Mesendoderm (in vitro differentiated cells): ENCODE measurements around the gene MMEL1.

Experiments
- DNase-seq: peaks from one replicate; pipeline ENCODE4 v3.0.0; 2013
- H2AK5ac ChIP-seq: 2 replicates; pipeline ENCODE4 v1.6.1; 2013; ENCODE audit warnings: low read length, inconsistent platforms
- H2BK120ac ChIP-seq: 2 replicates; pipeline ENCODE4 v1.6.1; 2013; ENCODE audit warnings: low read depth, mild to moderate bottlenecking, low read length, moderate library complexity, mixed read lengths
- H2BK15ac ChIP-seq: replicated peaks from 2 replicates; pipeline ENCODE4 v1.6.1; 2013; ENCODE audit warnings: low read depth, mild to moderate bottlenecking, moderate library complexity
- H2BK5ac ChIP-seq: 2 replicates; pipeline ENCODE4 v1.6.1; 2013; ENCODE audit warnings: low read length, inconsistent platforms
- H3K18ac ChIP-seq: 2 replicates; pipeline ENCODE4 v1.6.1; 2013; ENCODE audit warnings: mild to moderate bottlenecking, low read length, mixed read lengths
- H3K23ac ChIP-seq: one replicate; pipeline ENCODE4 v1.6.1; 2013; ENCODE audit warnings: low read length
- H3K27ac ChIP-seq: 2 replicates; pipeline ENCODE4 v1.5.1; 2013; ENCODE audit warnings: low read depth, mild to moderate bottlenecking, inconsistent platforms, low read length, moderate library complexity
- H3K27me3 ChIP-seq: 2 replicates; pipeline ENCODE4 v1.6.1; 2013; ENCODE audit warnings: low read length, control low read depth, mild to moderate bottlenecking, inconsistent platforms; ENCODE audit not compliant: insufficient read depth, poor library complexity
- H3K36me3 ChIP-seq: 2 replicates; pipeline ENCODE4 v1.6.1; 2013; ENCODE audit warnings: low read length, inconsistent platforms; ENCODE audit not compliant: control insufficient read depth, insufficient read depth
- H3K4ac ChIP-seq: one replicate; pipeline ENCODE4 v1.6.1; 2013; ENCODE audit warnings: low read depth, mild to moderate bottlenecking, low read length, moderate library complexity
- H3K4me1 ChIP-seq: 2 replicates; pipeline ENCODE4 v1.6.1; 2013; ENCODE audit warnings: low read depth, low read length, inconsistent platforms; ENCODE audit not compliant: control insufficient read depth
- H3K4me2 ChIP-seq: 2 replicates; pipeline ENCODE4 v1.6.1; 2013; ENCODE audit warnings: low read length
- H3K4me3 ChIP-seq: 2 replicates; pipeline ENCODE4 v1.5.1; 2013; ENCODE audit warnings: mild to moderate bottlenecking, low read length
- H3K56ac ChIP-seq: one replicate; pipeline ENCODE4 v1.6.1; 2013; ENCODE audit warnings: low read length
- H3K79me1 ChIP-seq: 2 replicates; pipeline ENCODE4 v1.6.1; 2013; ENCODE audit warnings: low read length, inconsistent platforms
- H3K79me2 ChIP-seq: 2 replicates; pipeline ENCODE4 v1.6.1; 2013; ENCODE audit warnings: mild to moderate bottlenecking, low read length; ENCODE audit not compliant: control insufficient read depth, insufficient read depth
- H3K9ac ChIP-seq: 2 replicates; pipeline ENCODE4 v1.6.1; 2013; ENCODE audit warnings: low read length, inconsistent platforms
- H4K5ac ChIP-seq: one replicate; pipeline ENCODE4 v1.6.1; 2013; ENCODE audit warnings: low read length
- H4K8ac ChIP-seq: one replicate; pipeline ENCODE4 v1.6.1; 2013; ENCODE audit warnings: low read depth, mild to moderate bottlenecking, control low read depth, low read length, moderate library complexity
- WGBS: extraction: QIAGEN DNeasy Blood & Tissue Kit; methylation state at CpG from one replicate; pipeline ENCODE4 v1.1.7; 2013; ENCODE audit warnings: low lambda C conversion rate, missing lambda C conversion rate; ENCODE audit not compliant: insufficient coverage; ENCODE audit errors: extremely low coverage; 5-methylcytosine and 5-hydroxymethylcytosine counted together

MMEL1 gene

DNA sequence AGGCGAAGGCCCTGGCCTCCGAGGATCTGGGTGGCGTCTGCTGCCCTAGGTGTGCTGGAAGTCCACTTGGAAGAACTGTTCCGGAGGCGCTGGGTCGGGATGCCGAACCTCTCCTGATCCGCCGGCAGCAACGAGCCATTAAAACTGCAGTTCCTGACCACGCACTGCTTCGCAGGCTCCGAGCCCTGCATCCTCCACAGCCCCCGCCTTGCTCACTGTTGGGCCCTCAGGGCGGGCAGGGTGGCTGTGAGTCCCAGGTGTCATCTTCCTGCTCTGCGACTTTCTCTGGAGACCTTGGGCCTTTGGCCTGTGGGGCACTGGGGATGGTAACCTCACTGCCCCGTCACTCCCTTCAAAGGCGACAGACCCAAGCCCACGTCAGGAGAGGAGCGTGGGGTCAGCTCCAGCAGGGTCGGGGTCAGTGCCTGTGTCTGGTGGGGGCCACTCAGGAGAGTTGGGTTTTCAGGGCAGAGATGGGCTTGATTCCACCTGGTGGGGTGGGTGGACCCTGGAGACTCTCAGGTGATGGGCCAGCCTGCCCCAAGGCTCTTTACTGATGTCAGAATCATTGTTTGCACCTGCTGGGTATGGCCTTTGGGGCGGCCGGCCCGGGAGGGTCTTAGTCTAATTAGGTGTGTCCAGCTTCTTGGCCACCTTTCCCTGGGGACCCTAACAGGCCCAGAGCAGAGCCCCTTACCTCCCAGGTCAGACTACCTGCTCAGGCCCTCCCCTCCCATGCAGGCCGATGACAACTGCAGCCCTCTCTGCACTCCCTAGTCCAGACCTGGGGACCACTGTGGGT lies 43.2 kb downstream of the MMEL1 start:
- no peak overlapping the region for H4K8ac ChIP-seq
- no peaks in the 10 kb centered on the region for H3K79me2 ChIP-seq
- no peak overlapping the region for H3K9ac ChIP-seq
- no peaks in the 10 kb centered on the region for H3K36me3 ChIP-seq
- WGBS = no CpG with 5 or more reads among the region's 25 CpGs
- H3K27me3 ChIP-seq = no peaks in the 10 kb centered on the region
- no peak for DNase-seq
- H3K23ac ChIP-seq = no peak overlapping the region
- H2BK120ac ChIP-seq = no peak overlapping the region
- H3K56ac ChIP-seq = no peak overlapping the region
- no peaks in the 10 kb centered on the region for H3K4me1 ChIP-seq
- H3K4me3 ChIP-seq = no peak overlapping the region
- no peak overlapping the region for H3K4me2 ChIP-seq
- H3K79me1 ChIP-seq = no peaks in the 10 kb centered on the region
- H2BK15ac ChIP-seq = no peak overlapping the region
- no peak overlapping the region for H3K4ac ChIP-seq
- H4K5ac ChIP-seq = no peak overlapping the region
- no peak overlapping the region for H3K27ac ChIP-seq
- no peak overlapping the region for H2AK5ac ChIP-seq
- H2BK5ac ChIP-seq = no peak overlapping the region
- H3K18ac ChIP-seq = no peak overlapping the region

DNA sequence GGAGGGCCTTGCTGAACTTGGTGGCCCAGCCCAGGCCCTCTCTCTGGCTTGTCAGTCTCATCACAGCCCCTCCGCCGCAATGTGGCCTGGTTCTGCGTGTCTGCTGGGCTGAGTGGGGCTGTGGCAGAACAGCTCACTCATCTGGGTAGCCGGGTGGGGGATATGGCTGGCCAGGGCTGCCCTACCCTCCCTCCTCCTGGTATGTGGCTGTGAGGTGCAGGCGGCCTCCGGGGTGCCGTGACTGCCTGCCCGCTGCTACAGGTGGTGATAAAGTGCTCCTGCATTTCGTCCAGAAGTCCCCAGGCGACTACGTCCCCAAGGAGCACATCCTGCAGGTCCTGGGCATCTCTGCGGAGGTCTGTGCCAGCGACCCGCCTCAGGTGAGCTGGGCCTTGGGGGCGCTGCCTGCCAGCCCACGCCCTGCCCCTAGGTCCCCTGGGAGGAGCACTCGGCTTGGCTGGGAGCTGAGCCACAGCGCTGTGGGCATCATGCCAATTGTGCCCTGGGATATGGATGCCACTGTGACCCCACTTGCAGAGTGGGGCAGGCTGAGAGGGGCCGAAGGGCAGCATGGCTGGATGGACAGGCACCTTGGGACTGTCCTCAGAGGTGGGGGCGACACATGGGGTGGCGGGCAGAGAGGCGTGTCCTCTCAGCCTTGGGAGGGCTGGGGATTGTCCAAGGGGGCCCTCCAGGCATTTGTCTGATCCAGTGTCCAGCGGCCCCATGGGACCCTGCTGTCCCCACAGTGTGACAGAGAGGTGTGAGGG lies 44.0 kb downstream of the MMEL1 start:
- no peak for DNase-seq
- Histone ChIP-seq H3K79me2 (no peaks in the 10 kb centered on the region), H2BK5ac (no peak overlapping the region), H3K18ac (no peak overlapping the region), H3K79me1 (no peaks in the 10 kb centered on the region), H3K4me3 (no peak overlapping the region), H3K23ac (no peak overlapping the region), H3K4ac (no peak overlapping the region), H3K27ac (no peak overlapping the region), H4K8ac (no peak overlapping the region), H3K4me2 (no peak overlapping the region), H2AK5ac (no peak overlapping the region), H4K5ac (no peak overlapping the region), H2BK120ac (no peak overlapping the region), H3K27me3 (no peaks in the 10 kb centered on the region), H3K36me3 (no peaks in the 10 kb centered on the region), H3K56ac (no peak overlapping the region), H2BK15ac (no peak overlapping the region), H3K4me1 (no peaks in the 10 kb centered on the region), H3K9ac (no peak overlapping the region)
- no CpG with 5 or more reads among the region's 23 CpGs for WGBS

DNA sequence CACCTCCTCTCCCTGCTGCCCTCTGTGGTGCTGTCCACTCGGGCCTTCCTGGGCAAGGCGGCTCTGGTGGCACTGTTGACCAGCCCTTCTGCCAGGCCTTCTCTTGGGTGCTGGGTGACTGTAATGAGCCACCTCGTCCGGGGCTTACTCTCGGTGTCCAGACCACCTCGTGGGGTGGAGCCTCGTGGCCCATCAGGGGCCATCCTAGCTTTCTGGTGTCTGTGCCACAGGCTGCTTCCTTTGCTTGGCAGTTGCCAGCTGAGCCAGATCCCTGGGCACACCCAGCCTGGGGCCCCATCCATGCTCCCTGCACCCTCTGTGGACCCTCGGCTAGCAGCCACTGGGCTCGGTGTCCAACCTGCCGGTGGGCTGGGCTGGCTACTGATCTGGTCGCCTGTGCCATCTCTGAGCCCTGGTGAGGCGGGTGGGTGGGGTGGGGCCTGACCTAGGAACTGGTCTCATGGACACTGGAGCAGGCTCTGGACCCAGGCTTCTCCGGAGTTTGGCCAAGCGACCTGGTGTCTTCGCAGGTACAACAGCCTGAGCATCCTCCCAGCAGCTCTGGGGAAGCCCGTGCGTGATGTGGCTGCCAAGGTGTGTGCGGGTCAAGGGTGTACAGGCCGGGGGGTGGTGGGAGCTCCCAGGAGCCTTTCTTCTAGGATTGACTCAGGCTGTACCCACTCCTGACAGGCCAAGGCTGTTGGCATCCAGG lies 44.8 kb downstream of the MMEL1 start:
- Histone ChIP-seq H3K56ac (no peak overlapping the region), H3K36me3 (no peaks in the 10 kb centered on the region), H3K4me3 (no peak overlapping the region)

GRCh38 chr1:2587071-2587859 lies 45.6 kb downstream of the MMEL1 start:
- Histone ChIP-seq H4K5ac (no peak overlapping the region), H3K4me3 (peak overlapping the region; percentile 66), H3K18ac (no peak overlapping the region), H3K27ac (no peak overlapping the region), H3K9ac (peak overlapping the region; percentile 84), H3K4ac (no peak overlapping the region), H3K56ac (peak overlapping the region; percentile 97), H2AK5ac (no peak overlapping the region), H3K79me1 (no peaks in the 10 kb centered on the region), H3K4me1 (no peaks in the 10 kb centered on the region), H3K27me3 (no peaks in the 10 kb centered on the region), H3K23ac (peak overlapping the region; percentile 66), H4K8ac (no peak overlapping the region), H3K4me2 (peak overlapping the region; percentile 70), H2BK15ac (no peak overlapping the region), H3K36me3 (no peaks in the 10 kb centered on the region), H2BK5ac (no peak overlapping the region), H2BK120ac (no peak overlapping the region), H3K79me2 (no peaks in the 10 kb centered on the region)
- no CpG with 5 or more reads among the region's 52 CpGs for WGBS
- peak; percentile 34 for DNase-seq

More for the DNA sequence above, 44.8 kb downstream of the MMEL1 start:
- no CpG with 5 or more reads among the region's 19 CpGs for WGBS
- H2AK5ac ChIP-seq = no peak overlapping the region
- no peak overlapping the region for H3K27ac ChIP-seq
- no peak for DNase-seq
- no peak overlapping the region for H2BK15ac ChIP-seq
- no peak overlapping the region for H4K8ac ChIP-seq
- no peak overlapping the region for H3K18ac ChIP-seq
- H3K79me2 ChIP-seq = no peaks in the 10 kb centered on the region
- H3K79me1 ChIP-seq = no peaks in the 10 kb centered on the region
- no peak overlapping the region for H3K23ac ChIP-seq
- no peak overlapping the region for H4K5ac ChIP-seq
- H3K4ac ChIP-seq = no peak overlapping the region
- H3K4me1 ChIP-seq = no peaks in the 10 kb centered on the region
- H3K9ac ChIP-seq = no peak overlapping the region
- no peak overlapping the region for H2BK5ac ChIP-seq
- no peak overlapping the region for H3K4me2 ChIP-seq
- H3K27me3 ChIP-seq = no peaks in the 10 kb centered on the region
- no peak overlapping the region for H2BK120ac ChIP-seq
